Medulla oblongata (tissue), 1 donor: ENCODE data around the gene CRYGD.
"Not testable (repeated sequence)": the region's sequence is repeated elsewhere in the genome, so short reads cannot be mapped to it uniquely, and the experiment has no call there.

ENCODE experiments used
- DNase-seq: peaks from one replicate; pipeline ENCODE4 v3.0.0-alpha.2; 2015; ENCODE audit errors: extremely low spot score

Gene CRYGD

GRCh38 chr2:208124013-208124715 lies at the start of gene CRYGD:
CRYGD (minus strand) TSS chr2:208124524; CDS start chr2:208124473, 51 bp downstream.
- DNase-seq: not testable (repeated sequence)

- peak; percentile 19 for DNase-seq
Observed at GRCh38 chr2:208172125-208172524, 47.8 kb upstream of the CRYGD start.

GRCh38 chr2:208164951-208165755 lies 40.8 kb upstream of the CRYGD start:
- DNase-seq: no peak

GRCh38 chr2:208163489-208163888 lies 39.2 kb upstream of the CRYGD start, which contains the start of gene CRYGA:
CRYGA (minus strand) TSS chr2:208163589; CDS start chr2:208163556, 33 bp downstream.
- DNase-seq: no peak

- no peak for DNase-seq
Observed at GRCh38 chr2:208156439-208156838, 32.1 kb upstream of the CRYGD start.

GRCh38 chr2:208153156-208153555 lies 28.8 kb upstream of the CRYGD start:
- DNase-seq: no peak

- DNase-seq: no peak
Observed at GRCh38 chr2:208150956-208151355, 26.6 kb upstream of the CRYGD start.

GRCh38 chr2:208150094-208150493 lies 25.8 kb upstream of the CRYGD start:
- no peak for DNase-seq

GRCh38 chr2:208148803-208149202 lies 24.5 kb upstream of the CRYGD start:
- no peak for DNase-seq

- DNase-seq: no peak
Observed at GRCh38 chr2:208147759-208148158, 23.4 kb upstream of the CRYGD start.

- no peak for DNase-seq
Observed at GRCh38 chr2:208147008-208147407, 22.7 kb upstream of the CRYGD start.

- no peak for DNase-seq
Observed at GRCh38 chr2:208146006-208146405, 21.7 kb upstream of the CRYGD start, which contains the start of gene CRYGB. CRYGB (minus strand) TSS chr2:208146158; CDS start chr2:208146120, 38 bp downstream.

GRCh38 chr2:208142925-208143799 lies 18.8 kb upstream of the CRYGD start:
- no peak for DNase-seq

- no peak for DNase-seq
Observed at GRCh38 chr2:208142240-208142924, 18.1 kb upstream of the CRYGD start.

- no peak for DNase-seq
Observed at GRCh38 chr2:208139447-208139846, 15.1 kb upstream of the CRYGD start.

GRCh38 chr2:208138334-208138733 lies 14.0 kb upstream of the CRYGD start:
- not testable (repeated sequence) for DNase-seq

- no peak for DNase-seq
Observed at GRCh38 chr2:208136716-208137094, 12.4 kb upstream of the CRYGD start.

- DNase-seq: no peak
Observed at GRCh38 chr2:208135794-208136715, 11.7 kb upstream of the CRYGD start.

- no peak for DNase-seq
Observed at GRCh38 chr2:208134928-208135586, 10.7 kb upstream of the CRYGD start.

GRCh38 chr2:208130712-208131110 lies 6.4 kb upstream of the CRYGD start:
- no peak for DNase-seq
